HG02642 (cell line): ENCODE measurements around the gene ABHD1.
A peak's percentile ranks its signal among the peaks of the same experiment; 100 is the strongest.
"Not testable (repeated sequence)": the region's sequence is repeated elsewhere in the genome, so short reads cannot be mapped to it uniquely, and the experiment has no call there.

Experiments
- ATAC-seq: cut with Tn5 transposase; IDR thresholded peaks from one replicate; pipeline ENCODE4 v1.9.1; 2021; ENCODE audit warnings: mild to moderate bottlenecking; ENCODE audit not compliant: unreplicated experiment, poor library complexity

The ABHD1 gene

DNA sequence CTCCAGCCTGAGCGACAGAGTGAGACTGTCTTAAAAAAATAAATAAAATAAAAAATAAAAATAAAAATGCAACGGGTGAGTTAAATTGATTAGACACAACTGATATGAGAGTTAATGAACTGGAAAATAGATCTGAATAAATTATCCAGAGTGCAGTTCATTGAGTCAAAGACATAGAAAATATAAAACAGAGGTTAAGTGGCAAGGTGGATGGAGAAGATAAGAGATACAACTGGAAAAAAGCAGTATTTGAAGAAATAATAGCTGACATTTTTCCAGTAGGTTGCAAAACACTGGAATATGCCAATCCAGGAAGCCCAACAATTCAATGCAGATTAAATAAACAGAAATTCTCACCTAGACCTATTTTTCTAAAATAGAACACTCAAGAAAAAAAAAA is 15.4 kb upstream of the ABHD1 start:
- no peak for ATAC-seq

DNA sequence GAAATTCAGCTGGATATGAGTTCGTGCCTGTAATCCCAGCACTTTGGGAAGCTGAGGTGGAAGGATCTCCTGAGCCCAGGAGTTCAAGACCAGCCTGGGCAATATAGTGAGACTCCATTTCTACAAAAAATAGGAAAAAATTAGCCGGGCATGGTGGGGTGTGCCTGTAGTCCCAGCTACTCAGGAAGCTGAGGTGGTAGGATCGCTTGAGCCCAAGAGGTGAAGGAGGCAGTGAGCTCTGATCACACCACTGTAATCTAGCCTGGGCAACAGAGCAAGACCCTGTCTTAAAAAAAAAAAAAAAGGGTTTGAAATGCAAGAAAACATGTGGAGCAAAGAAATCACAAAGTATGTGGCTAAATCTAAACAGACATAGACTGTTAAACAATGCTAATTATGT is 14.5 kb upstream of the ABHD1 start:
- ATAC-seq, result no peak

DNA sequence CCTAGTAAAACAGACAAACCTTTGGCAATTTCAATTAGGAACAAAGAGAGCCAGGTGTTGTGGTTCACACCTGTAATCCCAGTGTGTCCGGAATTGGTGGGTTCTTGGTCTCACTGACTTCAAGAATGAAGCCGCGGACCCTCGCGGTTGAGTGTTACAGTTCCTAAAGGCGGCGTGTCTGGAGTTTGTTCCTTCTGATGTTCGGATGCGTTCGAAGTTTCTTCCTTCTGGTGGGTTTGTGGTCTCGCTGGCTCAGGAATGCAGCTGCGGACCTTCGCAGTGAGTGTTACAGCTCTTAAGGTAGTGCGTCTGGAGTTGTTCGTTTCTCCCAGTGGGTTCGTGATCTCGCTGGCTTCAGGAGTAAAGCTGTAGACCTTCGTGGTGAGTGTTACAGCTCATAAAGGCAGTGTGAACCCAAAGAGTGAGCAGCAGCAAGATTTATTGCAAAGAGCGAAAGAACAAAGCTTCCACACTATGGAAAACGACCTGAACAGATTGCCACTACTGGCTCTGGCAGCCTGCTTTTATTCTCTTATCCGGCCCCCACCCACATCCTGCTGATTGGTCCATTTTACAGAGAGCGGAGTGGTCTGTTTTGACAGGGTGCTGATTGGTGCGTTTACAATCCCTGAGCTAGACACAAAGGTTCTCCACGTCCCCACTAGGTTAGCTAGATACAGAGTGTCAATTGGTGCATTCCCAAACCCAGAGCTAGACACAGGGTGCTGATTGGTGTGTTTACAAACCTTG is 12.8 kb upstream of the ABHD1 start:
- not testable (repeated sequence) for ATAC-seq

DNA sequence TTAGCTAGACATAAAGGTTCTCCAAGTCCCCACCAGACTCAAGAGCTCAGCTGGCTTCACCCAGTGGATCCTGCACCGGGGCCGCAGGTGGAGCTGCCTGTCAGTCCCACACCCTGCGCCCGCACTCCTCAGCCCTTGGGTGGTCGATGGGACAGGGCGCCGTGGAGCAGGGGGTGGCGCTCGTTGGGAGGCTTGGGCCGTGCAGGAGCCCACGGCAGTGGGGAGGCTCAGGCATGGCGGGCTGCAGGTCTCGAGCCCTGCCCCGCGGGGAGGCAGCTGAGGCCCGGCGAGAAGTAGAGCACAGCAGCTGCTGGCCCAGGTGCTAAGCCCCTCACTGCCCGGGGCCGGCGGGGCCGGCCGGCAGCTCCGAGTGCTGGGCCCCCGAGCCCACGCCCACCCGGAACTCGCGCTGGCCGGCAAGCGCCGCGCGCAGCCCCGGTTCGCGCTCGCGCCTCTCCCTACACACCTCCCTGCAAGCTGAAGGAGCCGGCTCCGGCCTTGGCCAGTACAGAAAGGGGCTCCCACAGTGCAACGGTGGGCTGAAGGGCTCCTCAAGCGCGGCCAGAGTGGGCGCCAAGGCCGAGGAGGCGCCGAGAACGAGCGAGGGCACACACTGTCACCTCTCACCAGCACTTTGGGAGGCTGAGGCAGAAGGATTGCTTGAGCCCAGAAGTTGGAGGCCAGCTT is 12.1 kb upstream of the ABHD1 start:
- ATAC-seq, result not testable (repeated sequence)

DNA sequence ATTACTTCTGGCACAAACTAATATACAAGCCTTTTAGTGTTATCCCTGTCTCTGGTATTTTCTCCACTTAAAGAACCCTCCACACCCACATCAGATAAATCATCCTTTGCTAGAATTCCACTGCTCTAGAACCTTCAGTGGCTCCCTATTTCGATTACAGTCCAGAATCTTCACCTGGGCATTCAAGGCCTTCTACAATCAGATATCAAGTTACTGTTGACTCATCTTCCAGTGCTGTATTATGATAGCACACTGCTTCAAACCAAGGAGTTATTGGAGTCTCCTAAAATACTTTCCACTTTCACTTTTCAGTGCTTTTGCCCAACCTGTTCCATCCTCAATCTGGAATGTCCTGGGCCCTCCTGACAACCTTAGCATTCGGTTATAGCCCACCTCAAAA is 8.1 kb upstream of the ABHD1 start:
- ATAC-seq, result no peak

DNA sequence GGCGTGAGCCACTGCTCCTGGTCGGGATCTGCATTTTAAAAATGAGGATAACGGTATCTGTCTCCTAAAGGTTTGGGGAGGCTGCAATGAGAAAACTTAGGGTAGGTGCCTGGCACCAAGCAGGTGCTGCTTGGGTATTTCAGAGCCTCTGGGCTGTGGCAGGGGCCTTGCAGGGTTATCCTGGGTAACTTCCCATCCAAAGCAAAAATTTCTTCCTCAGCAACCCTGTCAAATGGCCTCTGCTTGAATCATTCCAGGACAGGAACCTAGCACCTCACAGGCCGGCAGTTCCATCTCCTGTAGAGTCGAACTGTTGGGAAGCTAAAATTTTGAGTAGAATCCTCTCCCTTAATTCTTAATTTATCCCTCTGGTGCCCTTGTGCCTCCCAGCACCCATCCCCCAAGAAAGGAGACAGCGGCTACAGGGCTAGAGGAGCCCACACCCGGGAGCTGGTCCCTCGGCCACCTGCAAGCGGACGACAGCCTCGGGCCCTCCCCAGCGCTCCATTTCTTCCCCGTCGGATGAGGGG is 5.6 kb upstream of the ABHD1 start:
- no peak for ATAC-seq

DNA sequence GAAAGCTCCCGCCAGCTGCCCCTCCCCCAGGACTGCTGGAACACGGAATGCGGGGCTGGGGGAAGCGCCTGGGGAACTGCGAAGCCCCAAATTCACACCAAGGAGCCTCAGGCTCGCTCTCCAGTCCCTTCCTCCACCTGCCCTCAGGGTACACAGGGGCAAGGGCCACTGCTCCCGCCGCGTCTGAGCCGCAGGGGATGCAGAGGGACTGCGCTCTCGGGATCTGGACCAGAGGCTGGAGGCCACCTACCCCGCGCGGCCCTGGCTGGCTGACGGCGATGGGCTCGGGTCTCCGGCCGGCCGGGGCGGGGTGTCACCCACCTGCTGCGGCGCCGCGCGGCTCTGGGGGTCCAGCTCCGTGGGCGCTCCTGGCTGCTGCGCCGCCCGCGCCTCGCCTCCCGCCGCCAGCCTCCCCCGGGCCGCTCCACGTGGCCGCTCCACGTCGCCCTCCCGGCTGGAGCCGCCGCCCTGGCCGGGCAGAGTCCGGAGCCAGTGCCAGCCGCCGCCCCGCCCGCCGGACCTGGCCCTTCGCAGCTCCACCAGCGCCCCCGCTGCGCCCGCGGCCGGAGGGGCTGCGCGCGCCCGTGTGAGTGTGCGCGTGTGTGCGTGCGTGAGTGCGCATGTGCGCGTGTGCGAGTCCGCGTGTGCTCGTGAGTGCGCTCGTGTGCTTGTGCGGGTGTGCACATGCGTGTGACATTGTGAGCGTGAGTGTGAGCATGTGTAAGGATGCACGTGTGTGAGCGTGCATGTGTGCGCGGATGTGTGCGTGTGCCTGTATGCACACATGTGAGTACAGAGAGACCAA is 4.9 kb upstream of the ABHD1 start, which contains the start of gene CGREF1:
Gene CGREF1 (minus strand): TSS at position 604 of the 805 bp plus-strand sequence. CDS start 14,762 bp downstream, outside the sequence.
- ATAC-seq, result no peak

DNA sequence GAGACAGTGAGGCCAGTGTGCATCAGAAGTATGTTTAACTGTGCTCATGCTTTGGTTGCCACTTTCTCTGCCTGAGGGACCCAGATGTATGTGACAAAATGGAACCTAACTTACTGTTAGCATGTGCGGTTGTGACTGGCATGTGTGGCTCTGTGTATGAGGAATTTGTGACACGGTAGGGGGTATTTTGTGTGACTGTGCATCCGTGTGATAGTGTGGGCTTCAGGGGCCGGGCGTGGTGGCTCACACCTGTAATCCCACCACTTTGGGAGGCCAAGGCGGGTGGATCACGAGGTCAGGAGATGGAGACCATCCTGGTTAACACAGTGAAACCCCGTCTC is 4.3 kb upstream of the ABHD1 start:
- ATAC-seq, result not testable (repeated sequence)

DNA sequence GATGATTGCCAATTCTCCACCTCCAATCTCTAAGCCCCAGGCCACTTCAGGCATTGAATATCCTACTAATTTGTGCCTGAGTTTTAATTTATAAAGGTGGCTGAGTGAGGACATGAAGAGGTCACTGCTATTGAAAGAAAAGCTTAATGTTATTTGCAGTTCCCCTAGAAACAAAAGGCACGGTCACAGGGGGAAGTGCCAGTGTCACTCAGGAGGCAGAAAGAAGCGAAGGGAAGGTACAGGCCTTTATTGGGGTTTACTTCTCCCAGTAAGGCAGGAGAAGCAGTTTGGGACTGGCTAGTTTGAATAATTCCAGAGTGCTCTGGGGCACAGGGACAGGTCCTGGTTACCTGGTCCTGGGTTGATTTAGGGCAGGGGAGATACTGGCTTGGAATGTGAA is 1.7 kb upstream of the ABHD1 start:
- ATAC-seq, result no peak

DNA sequence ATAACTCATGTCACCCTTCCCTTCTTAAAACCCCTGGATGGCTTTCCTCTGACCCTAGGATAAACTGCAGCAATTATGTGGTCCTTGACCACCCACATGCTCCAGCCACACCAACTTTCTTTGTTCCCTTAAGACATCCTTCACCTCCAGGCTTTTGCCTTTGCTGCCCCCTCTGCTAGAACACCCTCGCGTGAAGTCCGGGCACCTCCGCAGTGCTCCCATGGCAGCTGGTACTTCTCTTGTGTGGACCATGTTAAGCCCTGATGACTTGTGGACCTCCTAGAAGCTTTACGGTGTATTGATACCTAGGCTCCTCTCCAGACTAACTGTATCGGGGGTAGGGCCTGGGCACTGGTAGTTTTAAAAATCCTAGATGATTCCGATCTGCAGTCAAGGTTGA is 824 bp upstream of the ABHD1 start:
- no peak for ATAC-seq

DNA sequence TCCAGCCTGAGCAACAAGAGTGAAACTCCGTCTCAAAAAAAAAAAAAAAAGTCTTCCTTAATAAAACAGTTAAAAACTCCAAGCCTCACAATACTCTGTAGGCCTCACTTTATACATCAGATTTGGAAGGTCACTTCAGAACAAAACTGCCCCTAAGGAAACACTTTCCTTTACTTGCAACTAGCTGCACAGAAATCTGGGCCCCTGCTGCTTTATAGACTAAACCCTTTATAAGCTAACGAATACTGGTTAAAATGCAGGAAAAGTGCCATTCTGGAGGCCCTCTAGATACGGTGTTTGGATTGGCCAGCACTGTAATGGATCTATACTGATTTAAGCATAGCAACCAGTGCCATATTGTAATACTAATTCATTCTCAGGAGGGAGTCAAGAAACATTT is 1.5 kb downstream of the ABHD1 start:
- no peak for ATAC-seq

DNA sequence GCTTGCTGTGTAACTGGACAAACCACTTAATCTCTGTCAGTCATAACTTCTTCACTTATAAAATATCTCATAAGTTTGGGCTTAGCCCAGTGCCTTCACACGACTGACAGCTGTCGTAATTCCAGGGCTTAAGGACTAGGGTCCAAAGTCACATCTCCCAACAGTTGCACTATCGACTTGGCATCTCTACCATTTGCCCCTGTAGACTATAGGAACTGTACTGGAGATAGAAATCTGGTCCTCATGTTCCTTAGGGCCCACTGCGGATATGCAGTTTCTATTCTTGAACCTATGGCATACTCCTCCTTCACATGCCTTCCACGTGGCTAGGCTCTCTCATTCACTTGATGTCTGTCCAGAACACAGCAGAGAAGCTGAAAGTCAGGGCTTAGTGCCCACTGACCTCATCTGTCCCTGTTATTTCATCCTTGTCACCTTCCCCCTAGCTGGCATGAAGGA is 2.7 kb downstream of the ABHD1 start:
- no peak for ATAC-seq

DNA sequence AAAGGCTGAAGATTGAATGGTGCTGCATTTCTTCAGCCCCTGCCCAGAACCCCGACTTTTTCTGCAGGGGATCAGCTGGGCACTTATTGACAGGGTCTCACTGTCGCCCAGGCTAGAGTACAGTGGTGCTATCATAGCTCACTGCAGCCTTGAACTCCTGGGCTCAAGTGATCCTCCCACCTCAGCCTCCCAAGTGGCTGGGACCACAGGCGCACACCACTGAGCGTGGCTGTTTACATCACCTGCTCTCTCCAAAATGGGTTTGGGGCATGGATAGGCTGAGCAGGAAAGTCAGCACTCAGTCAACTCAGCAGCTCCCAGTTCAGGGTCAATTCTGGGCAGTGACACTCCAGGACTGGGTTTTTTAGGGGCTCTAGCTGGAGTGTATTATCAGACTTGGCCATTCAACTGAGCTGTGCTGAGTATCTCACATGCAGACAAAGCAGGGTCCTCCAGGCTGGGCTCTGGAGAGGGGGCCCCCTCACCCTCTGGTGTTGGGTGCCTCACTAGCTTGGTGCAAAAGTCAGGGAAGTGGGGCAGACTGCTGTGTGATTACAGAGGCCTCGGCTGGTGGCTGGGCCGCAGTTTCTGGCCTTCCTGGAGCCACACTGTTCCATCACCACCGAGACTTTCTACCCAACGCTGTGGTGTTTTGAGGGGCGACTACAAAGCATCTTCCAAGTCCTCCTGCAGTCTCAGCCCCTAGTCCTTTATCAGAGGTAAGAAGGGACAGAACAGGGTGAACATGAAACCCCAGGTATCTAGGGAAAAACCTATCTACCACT is 4.5 kb downstream of the ABHD1 start:
- ATAC-seq, result no peak

DNA sequence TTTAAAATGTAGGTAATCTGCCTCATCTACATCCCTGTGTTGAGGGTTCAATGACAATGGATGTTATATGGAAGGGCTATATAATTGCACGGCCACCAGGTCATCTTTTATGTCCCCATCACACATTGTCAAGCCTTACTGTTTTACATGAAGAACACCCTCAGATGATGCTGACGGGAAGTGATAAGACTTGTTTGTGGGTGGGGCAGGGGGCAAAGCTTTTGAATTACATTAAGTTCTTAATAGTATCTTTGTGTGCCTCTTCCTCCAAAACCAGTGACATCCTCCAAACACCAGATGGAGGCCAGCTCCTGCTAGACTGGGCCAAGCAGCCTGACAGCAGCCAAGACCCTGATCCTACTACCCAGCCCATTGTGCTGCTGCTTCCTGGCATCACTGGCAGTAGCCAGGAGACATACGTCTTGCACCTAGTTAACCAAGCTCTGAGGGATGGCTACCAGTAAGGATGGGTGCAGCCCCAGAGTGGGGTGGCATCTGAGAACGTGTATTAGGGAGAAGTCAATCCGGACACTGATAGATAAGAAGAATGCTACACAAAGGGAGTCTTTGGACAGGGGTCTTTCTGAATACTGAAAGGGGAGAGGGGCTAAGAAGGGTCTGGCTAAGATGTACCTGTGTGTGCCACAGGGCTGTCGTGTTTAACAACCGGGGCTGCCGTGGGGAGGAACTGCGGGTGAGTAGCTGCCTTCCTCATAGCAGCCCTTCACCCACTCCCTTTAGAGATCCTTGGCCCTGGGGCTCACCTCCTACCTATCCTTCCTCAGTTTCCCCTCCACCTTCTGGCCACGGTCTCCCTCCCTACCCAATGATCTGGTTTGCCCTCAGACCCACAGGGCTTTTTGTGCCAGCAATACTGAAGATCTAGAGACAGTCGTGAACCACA is 5.3 kb downstream of the ABHD1 start:
- no peak for ATAC-seq

DNA sequence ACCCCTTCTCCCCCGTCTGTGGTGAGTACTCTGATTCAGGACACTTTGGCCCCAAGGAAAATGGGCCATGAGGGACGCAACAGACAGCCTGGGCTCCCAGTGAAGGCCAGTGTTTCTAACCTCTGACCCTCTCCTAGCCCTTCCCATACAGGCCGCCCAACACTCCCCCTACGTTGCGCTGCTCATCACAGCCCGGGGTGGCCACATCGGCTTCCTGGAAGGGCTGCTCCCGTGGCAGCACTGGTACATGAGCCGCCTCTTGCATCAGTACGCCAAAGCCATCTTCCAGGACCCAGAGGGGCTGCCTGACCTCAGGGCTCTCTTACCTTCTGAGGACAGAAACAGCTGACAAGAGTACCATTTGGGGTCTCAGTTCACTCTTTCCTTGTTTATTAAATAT is 6.8 kb downstream of the ABHD1 start:
- ATAC-seq, result no peak

DNA sequence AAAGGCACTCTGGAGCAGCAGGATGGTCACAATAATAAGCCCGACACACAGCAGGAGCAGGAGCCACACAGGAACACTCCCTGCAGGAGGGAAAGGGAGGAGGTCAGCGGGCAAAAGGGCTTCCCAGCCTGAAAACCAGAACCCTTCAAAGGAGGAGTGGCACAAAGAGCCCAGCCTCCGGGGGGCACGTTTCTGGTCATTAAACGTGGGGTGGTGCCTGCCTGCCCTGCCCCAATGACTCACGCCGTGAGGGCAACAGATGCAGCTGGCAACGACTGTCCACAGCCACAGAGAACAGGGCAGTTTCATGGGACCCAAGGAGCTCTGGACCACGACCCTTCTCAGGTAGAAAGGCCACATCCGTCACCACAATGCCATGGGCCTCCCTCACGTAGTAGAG is 7.8 kb downstream of the ABHD1 start:
- ATAC-seq, result no peak

DNA sequence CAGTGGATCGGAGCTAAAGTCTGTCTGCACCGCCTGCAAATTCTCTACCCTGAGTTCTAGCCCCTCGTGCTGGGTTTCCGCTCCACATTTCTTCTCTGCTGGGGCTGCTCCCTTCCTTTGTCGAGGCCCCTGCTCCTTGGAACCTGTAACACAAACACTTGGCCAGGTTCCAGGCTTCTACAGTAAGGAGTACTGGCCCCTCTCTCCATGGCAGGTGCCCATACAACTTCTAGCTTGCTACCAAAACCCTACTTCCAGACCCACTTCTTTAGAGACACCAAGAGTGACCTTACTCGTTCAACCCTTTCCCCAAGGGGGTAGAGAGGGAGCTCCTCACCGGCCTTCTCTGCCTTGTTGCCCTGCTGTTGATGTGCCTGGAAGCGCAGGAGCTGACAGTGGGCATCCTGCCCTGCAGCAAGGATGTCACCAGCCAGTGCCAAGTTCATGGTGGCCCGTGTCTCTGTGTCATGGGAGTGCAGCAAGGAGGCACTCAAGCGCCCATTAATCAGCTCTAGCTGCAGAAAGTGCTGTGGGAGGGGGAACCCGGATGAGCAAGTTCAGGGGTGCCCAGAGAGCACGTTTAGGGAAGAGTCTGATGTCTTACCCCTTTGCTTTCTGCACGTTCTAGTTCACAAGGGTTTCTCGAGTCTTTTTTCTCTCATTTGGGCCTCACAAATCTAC is 9.7 kb downstream of the ABHD1 start:
- no peak for ATAC-seq

DNA sequence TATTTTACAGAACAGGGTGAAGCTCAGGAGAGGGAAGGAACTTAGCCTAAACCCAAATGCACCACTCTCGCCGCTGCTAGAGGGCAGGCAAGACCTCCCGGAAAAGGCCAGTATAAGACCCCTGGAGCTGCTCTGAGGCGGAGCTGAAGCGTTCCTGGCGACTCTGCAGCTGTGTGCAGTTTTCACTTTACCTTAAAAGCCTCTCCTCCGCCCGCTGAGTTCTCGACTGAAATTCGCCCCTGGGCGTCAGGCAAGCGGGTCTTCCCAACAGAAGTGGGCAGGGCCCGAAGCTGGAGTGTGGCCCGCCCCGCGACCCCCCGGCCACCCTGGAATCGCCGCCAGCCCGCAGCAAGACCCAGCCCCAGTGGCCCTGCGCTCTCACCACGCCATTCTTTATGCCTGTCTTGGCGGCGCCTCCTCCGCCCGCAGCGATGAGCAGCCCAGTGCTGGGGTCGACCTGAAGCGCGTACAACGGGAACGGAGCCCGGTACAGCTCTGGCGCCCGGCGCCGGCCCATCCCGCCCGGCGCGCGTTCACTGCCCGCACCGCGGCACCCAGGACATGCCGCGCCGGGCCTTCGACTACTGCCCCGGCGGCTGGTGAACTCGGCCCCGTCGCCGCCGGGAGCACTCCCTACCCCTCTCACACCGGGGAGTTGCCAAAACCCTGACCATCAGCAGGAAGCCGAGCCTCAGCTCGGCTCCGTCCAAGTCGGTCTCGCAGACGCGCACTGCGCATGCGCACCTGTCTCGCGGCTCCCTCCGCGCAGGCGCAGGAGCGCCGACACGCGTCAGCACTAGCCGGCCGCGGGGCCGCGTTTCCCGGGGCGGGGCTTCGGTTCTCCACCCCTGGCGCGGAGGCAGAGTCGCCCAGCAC is 10.5 kb downstream of the ABHD1 start, which contains the start of gene PREB:
Gene PREB (minus strand): TSS at position 732 of the 876 bp plus-strand sequence. CDS start 215 bp downstream, at position 517.
- ATAC-seq, result peak; percentile 90
